Measurements from ENCODE around the gene CDCA3. TPM values are rescaled to one million over a fixed set of nuclear protein-coding genes. Genes with fewer than 3 reads are reported as not detected.

CDCA3 gene
- polyA plus RNA-seq, 1 experiment, result 11.6 TPM

GRCh38 chr12:6830286-6830890 lies 20.7 kb downstream of the CDCA3 start:
- no peak for TF ChIP-seq CTCF (IDR thresholded peaks at IDR 0.05; ENCODE audit: low read depth, low read length)
- H3K4me3 ChIP-seq (ENCODE audit: low read depth, low read length), result peak overlapping the region; percentile 91

GRCh38 chr12:6829536-6830220 lies 21.4 kb downstream of the CDCA3 start:
- H3K27me3 ChIP-seq (ENCODE audit: control insufficient read depth, insufficient read depth, low read length), result no peaks in the 10 kb centered on the region
- no peak for DNase-seq (ENCODE audit: low read depth, low spot score)

More at GRCh38 chr12:6830286-6830890, 20.7 kb downstream of the CDCA3 start:
- DNase-seq (ENCODE audit: low read depth, low spot score), result no peak
- ChIA-PET POLR2A (interaction anchor here (0.8 to 3.6 kb wide), 3 partner anchors 11 to 77 kb away, joined by 3 to 14 read pairs (median 7); partner anchors contain the start of genes CDCA3, GNB3 and USP5), CTCF (interaction anchor here (0.9 to 11.8 kb wide), 2 partner anchors 39 to 77 kb away, joined by 4 to 165 read pairs; partner anchors contain the start of gene MLF2)
- Histone ChIP-seq H3K27me3 (ENCODE audit: control insufficient read depth, insufficient read depth, low read length) (no peaks in the 10 kb centered on the region), H3K27ac (ENCODE audit: low read depth, low read length) (no peak overlapping the region), H3K9me3 (ENCODE audit: control insufficient read depth, insufficient read depth, low read length) (no peaks in the 10 kb centered on the region; the same call in 1 of the 2 replicates)

GRCh38 chr12:6828781-6829535 lies 22.1 kb downstream of the CDCA3 start:
- CTCF ChIA-PET, result interaction anchor here (0.6 to 11.8 kb wide), 4 partner anchors 16 to 139 kb away, joined by 3 to 165 read pairs (median 4); partner anchors contain the start of gene MLF2

More at GRCh38 chr12:6829536-6830220, 21.4 kb downstream of the CDCA3 start:
- Histone ChIP-seq H3K27ac (ENCODE audit: low read depth, low read length) (peak overlapping the region; percentile 82), H3K4me3 (ENCODE audit: low read depth, low read length) (peak overlapping the region; percentile 91), H3K9me3 (ENCODE audit: control insufficient read depth, insufficient read depth, low read length) (no peaks in the 10 kb centered on the region; the same call in 1 of the 2 replicates)
- peak; percentile 34; the same call in 1 of the 2 replicates for TF ChIP-seq CTCF (IDR thresholded peaks at IDR 0.05; ENCODE audit: low read depth, low read length)
- POLR2A ChIA-PET, result interaction anchor here (0.8 to 3.6 kb wide), 9 partner anchors 11 to 295 kb away, joined by 3 to 26 read pairs (median 5); partner anchors contain the start of genes CDCA3, COPS7A, GAPDH and GNB3
- CTCF ChIA-PET, result interaction anchor here (0.9 to 11.8 kb wide), 2 partner anchors 40 to 76 kb away, joined by 4 to 165 read pairs; partner anchors contain the start of gene MLF2

More at GRCh38 chr12:6828781-6829535, 22.1 kb downstream of the CDCA3 start:
- TF ChIP-seq CTCF (IDR thresholded peaks at IDR 0.05; ENCODE audit: low read depth, low read length), result no peak
- POLR2A ChIA-PET, result interaction anchor here (0.8 to 3.6 kb wide), 11 partner anchors 12 to 295 kb away, joined by 3 to 26 read pairs (median 4); partner anchors contain the start of genes CDCA3, COPS7A, GAPDH and GNB3
- Histone ChIP-seq H3K27me3 (ENCODE audit: control insufficient read depth, insufficient read depth, low read length) (no peaks in the 10 kb centered on the region), H3K4me3 (ENCODE audit: low read depth, low read length) (peak overlapping the region; percentile 91), H3K27ac (ENCODE audit: low read depth, low read length) (peak overlapping the region; percentile 82), H3K9me3 (ENCODE audit: control insufficient read depth, insufficient read depth, low read length) (no peaks in the 10 kb centered on the region; the same call in 1 of the 2 replicates)
- DNase-seq (ENCODE audit: low read depth, low spot score), result no peak
